Panc1 (cell line): ENCODE measurements around the gene THTPA.

Experiments
- POLR2AphosphoS5 ChIP-seq: IDR thresholded peaks from 2 replicates; pipeline ENCODE4 v1.6.1; 2012; ENCODE audit warnings: mild to moderate bottlenecking, low read depth, low read length, moderate library complexity
- SIN3A ChIP-seq: IDR thresholded peaks from 2 replicates; pipeline ENCODE4 v1.6.1; 2012; ENCODE audit warnings: low read depth, mild to moderate bottlenecking, low read length, moderate library complexity, borderline replicate concordance; ENCODE audit not compliant: insufficient read depth
- TF ChIP-seq, protein P1 (sequence below): fragments of 450-650 bp; IDR thresholded peaks from 2 replicates; pipeline ENCODE4 v1.5.1; 2017; ENCODE audit warnings: mild to moderate bottlenecking
- TF ChIP-seq, protein P2 (sequence below), 2 experiments: IDR thresholded peaks; 2 replicates each; pipeline ENCODE4 v1.6.1; 2011 to 2012; ENCODE audit warnings: low read depth in 2 of 2, control low read depth in 1 of 2, low read length in 1 of 2, mild to moderate bottlenecking in 1 of 2, moderate library complexity in 1 of 2; ENCODE audit not compliant: insufficient read depth in 1 of 2

DNA sequence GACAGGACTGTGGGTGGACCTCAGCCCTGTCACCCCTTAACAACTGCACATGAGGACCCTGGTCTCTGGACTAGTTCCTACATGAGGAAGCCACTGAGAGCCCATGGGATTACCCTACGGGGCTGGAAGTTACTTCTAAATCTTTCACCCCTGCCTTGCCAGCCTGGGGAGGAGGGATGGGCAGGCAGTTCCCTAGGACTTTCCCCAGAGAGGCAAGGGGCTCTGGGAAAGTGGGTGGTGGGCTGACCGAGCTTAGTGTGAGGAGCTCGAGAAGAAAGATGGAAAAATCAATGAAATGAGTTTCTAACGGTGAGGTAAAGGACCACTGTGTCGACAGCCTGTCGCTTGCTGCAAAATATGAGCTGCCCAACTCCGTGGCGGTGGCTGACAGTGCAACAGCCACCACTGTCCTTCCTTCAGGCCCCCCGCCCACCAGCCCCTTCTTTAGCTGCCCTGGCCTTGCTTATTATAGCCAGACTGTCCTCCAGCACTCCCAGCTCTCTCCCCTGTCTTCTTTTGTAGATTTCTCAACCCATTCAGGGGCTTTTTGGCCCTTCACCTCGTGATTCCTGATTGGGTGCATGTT lies 9.5 kb upstream of the THTPA start:
- TF ChIP-seq, protein P1, sequence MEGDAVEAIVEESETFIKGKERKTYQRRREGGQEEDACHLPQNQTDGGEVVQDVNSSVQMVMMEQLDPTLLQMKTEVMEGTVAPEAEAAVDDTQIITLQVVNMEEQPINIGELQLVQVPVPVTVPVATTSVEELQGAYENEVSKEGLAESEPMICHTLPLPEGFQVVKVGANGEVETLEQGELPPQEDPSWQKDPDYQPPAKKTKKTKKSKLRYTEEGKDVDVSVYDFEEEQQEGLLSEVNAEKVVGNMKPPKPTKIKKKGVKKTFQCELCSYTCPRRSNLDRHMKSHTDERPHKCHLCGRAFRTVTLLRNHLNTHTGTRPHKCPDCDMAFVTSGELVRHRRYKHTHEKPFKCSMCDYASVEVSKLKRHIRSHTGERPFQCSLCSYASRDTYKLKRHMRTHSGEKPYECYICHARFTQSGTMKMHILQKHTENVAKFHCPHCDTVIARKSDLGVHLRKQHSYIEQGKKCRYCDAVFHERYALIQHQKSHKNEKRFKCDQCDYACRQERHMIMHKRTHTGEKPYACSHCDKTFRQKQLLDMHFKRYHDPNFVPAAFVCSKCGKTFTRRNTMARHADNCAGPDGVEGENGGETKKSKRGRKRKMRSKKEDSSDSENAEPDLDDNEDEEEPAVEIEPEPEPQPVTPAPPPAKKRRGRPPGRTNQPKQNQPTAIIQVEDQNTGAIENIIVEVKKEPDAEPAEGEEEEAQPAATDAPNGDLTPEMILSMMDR = no peak
- TF ChIP-seq, protein P2, sequence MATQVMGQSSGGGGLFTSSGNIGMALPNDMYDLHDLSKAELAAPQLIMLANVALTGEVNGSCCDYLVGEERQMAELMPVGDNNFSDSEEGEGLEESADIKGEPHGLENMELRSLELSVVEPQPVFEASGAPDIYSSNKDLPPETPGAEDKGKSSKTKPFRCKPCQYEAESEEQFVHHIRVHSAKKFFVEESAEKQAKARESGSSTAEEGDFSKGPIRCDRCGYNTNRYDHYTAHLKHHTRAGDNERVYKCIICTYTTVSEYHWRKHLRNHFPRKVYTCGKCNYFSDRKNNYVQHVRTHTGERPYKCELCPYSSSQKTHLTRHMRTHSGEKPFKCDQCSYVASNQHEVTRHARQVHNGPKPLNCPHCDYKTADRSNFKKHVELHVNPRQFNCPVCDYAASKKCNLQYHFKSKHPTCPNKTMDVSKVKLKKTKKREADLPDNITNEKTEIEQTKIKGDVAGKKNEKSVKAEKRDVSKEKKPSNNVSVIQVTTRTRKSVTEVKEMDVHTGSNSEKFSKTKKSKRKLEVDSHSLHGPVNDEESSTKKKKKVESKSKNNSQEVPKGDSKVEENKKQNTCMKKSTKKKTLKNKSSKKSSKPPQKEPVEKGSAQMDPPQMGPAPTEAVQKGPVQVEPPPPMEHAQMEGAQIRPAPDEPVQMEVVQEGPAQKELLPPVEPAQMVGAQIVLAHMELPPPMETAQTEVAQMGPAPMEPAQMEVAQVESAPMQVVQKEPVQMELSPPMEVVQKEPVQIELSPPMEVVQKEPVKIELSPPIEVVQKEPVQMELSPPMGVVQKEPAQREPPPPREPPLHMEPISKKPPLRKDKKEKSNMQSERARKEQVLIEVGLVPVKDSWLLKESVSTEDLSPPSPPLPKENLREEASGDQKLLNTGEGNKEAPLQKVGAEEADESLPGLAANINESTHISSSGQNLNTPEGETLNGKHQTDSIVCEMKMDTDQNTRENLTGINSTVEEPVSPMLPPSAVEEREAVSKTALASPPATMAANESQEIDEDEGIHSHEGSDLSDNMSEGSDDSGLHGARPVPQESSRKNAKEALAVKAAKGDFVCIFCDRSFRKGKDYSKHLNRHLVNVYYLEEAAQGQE (IDR thresholded peaks at IDR 0.05; ENCODE audit: insufficient read depth in 1 of 2, low read depth in 2 of 2, low read length in 1 of 2) = no peak
- TF ChIP-seq POLR2AphosphoS5 (no peak), SIN3A (no peak)
